ENCODE data around the gene IL25. TPM values are rescaled to one million over a fixed set of nuclear protein-coding genes. Genes with fewer than 3 reads are reported as not detected.
"Not testable (repeated sequence)": the region's sequence is repeated elsewhere in the genome, so short reads cannot be mapped to it uniquely, and the experiment has no call there.

IL25 gene
- total and polyA plus RNA-seq, 8 donors: not detected

GRCh38 chr14:23421594-23421993 is 49.0 kb downstream of the IL25 start:
- FAIRE-seq (no peak), DNase-seq (no peak), ATAC-seq (no peak)
- Histone ChIP-seq H3K36me3 (no peaks in the 10 kb centered on the region), H3K9me3 (no peaks in the 10 kb centered on the region), H3K27me3 (no peaks in the 10 kb centered on the region), H3K27ac (no peak overlapping the region), H3K4me3 (no peak overlapping the region), H3K4me1 (no peaks in the 10 kb centered on the region)
- intact Hi-C loops (cut with DNase I): no loop called here
- no peak for TF ChIP-seq CTCF (IDR thresholded peaks at IDR 0.05)

- FAIRE-seq (no peak), ATAC-seq (no peak), DNase-seq (no peak)
- no peaks in the 10 kb centered on the region for H3K36me3 ChIP-seq
- 82% methylated on average over 6 of the region's 6 CpGs for WGBS, 2 donors
- no peak overlapping the region for H3K4me3 ChIP-seq
- no peak overlapping the region for H3K27ac ChIP-seq
- H3K4me1 ChIP-seq: no peaks in the 10 kb centered on the region
- TF ChIP-seq CTCF (IDR thresholded peaks at IDR 0.05): no peak
- H3K9me3 ChIP-seq: no peaks in the 10 kb centered on the region
- H3K27me3 ChIP-seq: no peaks in the 10 kb centered on the region
- intact Hi-C loops (cut with DNase I): no loop called here
Measured at GRCh38 chr14:23423657-23424056, 51.0 kb downstream of the IL25 start.

GRCh38 chr14:23425169-23425568 is 52.6 kb downstream of the IL25 start:
- no peak for FAIRE-seq
- Histone ChIP-seq H3K9me3 (no peaks in the 10 kb centered on the region), H3K4me3 (no peak overlapping the region), H3K27ac (no peak overlapping the region), H3K36me3 (no peaks in the 10 kb centered on the region), H3K27me3 (no peaks in the 10 kb centered on the region), H3K4me1 (no peaks in the 10 kb centered on the region)
- TF ChIP-seq CTCF (IDR thresholded peaks at IDR 0.05): no peak
- intact Hi-C loops (cut with DNase I): no loop called here
- no peak for DNase-seq
- ATAC-seq: no peak
- WGBS, 2 donors: 82 to 84% methylated on average over 10 of the region's 10 CpGs

GRCh38 chr14:23425798-23426197 is 53.2 kb downstream of the IL25 start:
- H3K9me3 ChIP-seq; DNase-seq; intact Hi-C loops (cut with DNase I); H3K36me3 ChIP-seq; H3K4me3 ChIP-seq; H3K27ac ChIP-seq; FAIRE-seq; H3K27me3 ChIP-seq; ATAC-seq; H3K4me1 ChIP-seq: not testable (repeated sequence)
- WGBS, 2 donors: 95 to 96% methylated on average over 6 of the region's 6 CpGs

Small RNA genes within 50 kb of the gene (microRNA-seq; reads per million reads assigned to microRNA genes)
- gene MIR208A: 0.29 to 0.39 reads per million in 2 donors
- 0 to 1.2 reads per million in 2 donors for gene MIR208B

Other genes starting within 250 kb of the IL25 start
- 10 to 100 TPM; 11.5 to 33.5 (median 23.2) TPM for gene SLC7A8, start 189.1 kb upstream of the IL25 start, total RNA-seq
- 10 to 100 TPM; 36.3 to 70.8 TPM for gene SLC7A8, start 189.1 kb upstream of the IL25 start, polyA plus RNA-seq
- under 1 TPM in 2 of 6 donors, not detected in 4; 0.12 to 0.29 TPM for gene RNF212B, start 134.9 kb upstream of the IL25 start, total RNA-seq
- not detected for gene RNF212B, start 134.9 kb upstream of the IL25 start, polyA plus RNA-seq
- gene HOMEZ, start 86.7 kb upstream of the IL25 start, total RNA-seq: 10 to 100 TPM in 1 of 6 donors, 1 to 10 TPM in 5; 4.5 to 10.3 (median 6.0) TPM
- 1 to 10 TPM; 4.9 to 5.9 TPM for gene HOMEZ, start 86.7 kb upstream of the IL25 start, polyA plus RNA-seq
- gene PPP1R3E, start 70.0 kb upstream of the IL25 start, total RNA-seq: 10 to 100 TPM in 2 of 6 donors, 1 to 10 TPM in 4; 4.1 to 12.8 (median 5.6) TPM
- gene PPP1R3E, start 70.0 kb upstream of the IL25 start, polyA plus RNA-seq: 10 to 100 TPM; 18.0 to 25.9 TPM
- 10 to 100 TPM; 24.8 to 29.7 (median 26.2) TPM for gene BCL2L2, start 66.0 kb upstream of the IL25 start, total RNA-seq
- gene BCL2L2, start 66.0 kb upstream of the IL25 start, polyA plus RNA-seq: 10 to 100 TPM; 28.8 to 31.6 TPM
- gene PABPN1, start 51.4 kb upstream of the IL25 start, total RNA-seq: 10 to 100 TPM; 32.6 to 82.2 (median 45.0) TPM
- 100 to 1,000 TPM; 154 to 166 TPM for gene PABPN1, start 51.4 kb upstream of the IL25 start, polyA plus RNA-seq
- gene SLC22A17, start 19.9 kb upstream of the IL25 start, total RNA-seq: 10 to 100 TPM in 4 of 6 donors, 1 to 10 TPM in 2; 6.4 to 19.6 (median 10.3) TPM
- gene SLC22A17, start 19.9 kb upstream of the IL25 start, polyA plus RNA-seq: 10 to 100 TPM; 29.9 to 90.7 TPM
- 1 to 10 TPM in 2 of 6 donors, under 1 TPM in 4; 0.23 to 2.2 (median 0.71) TPM for gene EFS, start 7.6 kb upstream of the IL25 start, total RNA-seq
- gene EFS, start 7.6 kb upstream of the IL25 start, polyA plus RNA-seq: 1 to 10 TPM; 1.7 to 3.0 TPM
- gene CMTM5, start 4.2 kb downstream of the IL25 start, total RNA-seq: under 1 TPM in 1 of 6 donors, not detected in 5; 0.25 TPM
- under 1 TPM; 0.16 to 0.53 TPM for gene CMTM5, start 4.2 kb downstream of the IL25 start, polyA plus RNA-seq
- gene MYH6, start 35.5 kb downstream of the IL25 start, total RNA-seq: under 1 TPM in 4 of 6 donors, not detected in 2; 0.03 to 0.16 (median 0.05) TPM
- under 1 TPM; 0.56 to 0.72 TPM for gene MYH6, start 35.5 kb downstream of the IL25 start, polyA plus RNA-seq
- 1 to 10 TPM in 1 of 6 donors, under 1 TPM in 5; 0.19 to 6.3 (median 0.40) TPM for gene MYH7, start 62.9 kb downstream of the IL25 start, total RNA-seq
- gene MYH7, start 62.9 kb downstream of the IL25 start, polyA plus RNA-seq: 1 to 10 TPM in 1 of 2 donors, under 1 TPM in 1; 0.34 to 1.1 TPM
- gene NGDN, start 96.9 kb downstream of the IL25 start, total RNA-seq: 10 to 100 TPM in 5 of 6 donors, 1 to 10 TPM in 1; 9.8 to 18.8 (median 15.4) TPM
- gene NGDN, start 96.9 kb downstream of the IL25 start, polyA plus RNA-seq: 10 to 100 TPM; 18.3 to 33.7 TPM
- 1 to 10 TPM in 3 of 6 donors, under 1 TPM in 3; 0.63 to 3.8 (median 1.0) TPM for gene ZFHX2, start 179.0 kb downstream of the IL25 start, total RNA-seq
- gene ZFHX2, start 179.0 kb downstream of the IL25 start, polyA plus RNA-seq: 1 to 10 TPM; 1.7 to 3.0 TPM
- gene THTPA, start 183.5 kb downstream of the IL25 start, total RNA-seq: 10 to 100 TPM in 1 of 6 donors, 1 to 10 TPM in 5; 5.6 to 11.6 (median 8.4) TPM
- gene THTPA, start 183.5 kb downstream of the IL25 start, polyA plus RNA-seq: 10 to 100 TPM; 11.9 TPM
- 100 to 1,000 TPM in 1 of 6 donors, 10 to 100 TPM in 5; 57.4 to 153 (median 70.4) TPM for gene AP1G2, start 195.0 kb downstream of the IL25 start, total RNA-seq
- 100 to 1,000 TPM; 303 to 392 TPM for gene AP1G2, start 195.0 kb downstream of the IL25 start, polyA plus RNA-seq
- gene JPH4, start 206.0 kb downstream of the IL25 start, total RNA-seq: under 1 TPM; 0.12 to 0.47 (median 0.29) TPM
- 1 to 10 TPM in 1 of 2 donors, under 1 TPM in 1; 0.46 to 1.3 TPM for gene JPH4, start 206.0 kb downstream of the IL25 start, polyA plus RNA-seq